GM18861 (cell line): ENCODE results near the gene FZR1.

Experiments
- ATAC-seq: cut with Tn5 transposase; IDR thresholded peaks from one replicate; pipeline ENCODE4 v1.9.1; 2021; ENCODE audit not compliant: unreplicated experiment

FZR1 gene

GRCh38 chr19:3513229-3514140 lies 7.4 kb downstream of the FZR1 start:
- ATAC-seq = no peak

- no peak for ATAC-seq
These were observed 8.8 kb downstream of the FZR1 start for GRCh38 chr19:3514930-3515329.

- no peak for ATAC-seq
These were observed 9.8 kb downstream of the FZR1 start for GRCh38 chr19:3515891-3516422.

- ATAC-seq = no peak
These were observed 10.6 kb downstream of the FZR1 start for GRCh38 chr19:3516675-3517207.

GRCh38 chr19:3517638-3518037 lies 11.5 kb downstream of the FZR1 start:
- no peak for ATAC-seq

- no peak for ATAC-seq
These were observed 12.1 kb downstream of the FZR1 start for GRCh38 chr19:3518255-3518654.

- no peak for ATAC-seq
These were observed 12.5 kb downstream of the FZR1 start for GRCh38 chr19:3518659-3519058.

GRCh38 chr19:3519126-3519525 lies 13.0 kb downstream of the FZR1 start:
- ATAC-seq = no peak

GRCh38 chr19:3520166-3521103 lies 14.3 kb downstream of the FZR1 start:
- no peak for ATAC-seq

- ATAC-seq = no peak
These were observed 15.0 kb downstream of the FZR1 start for GRCh38 chr19:3521104-3521445.

GRCh38 chr19:3522421-3523360 lies 16.6 kb downstream of the FZR1 start:
- no peak for ATAC-seq

- no peak for ATAC-seq
These were observed 17.4 kb downstream of the FZR1 start for GRCh38 chr19:3523361-3524077.

- ATAC-seq = no peak
These were observed 18.1 kb downstream of the FZR1 start for GRCh38 chr19:3524078-3524842.

GRCh38 chr19:3524904-3525451 lies 18.9 kb downstream of the FZR1 start:
- ATAC-seq = no peak

GRCh38 chr19:3526507-3527237 lies 20.6 kb downstream of the FZR1 start:
- ATAC-seq = no peak

GRCh38 chr19:3527238-3527910 lies 21.3 kb downstream of the FZR1 start:
- no peak for ATAC-seq

GRCh38 chr19:3528080-3528479 lies 22.0 kb downstream of the FZR1 start:
- ATAC-seq = no peak
